ENCODE results near the gene ALOXE3. TPM values are rescaled to one million over a fixed set of nuclear protein-coding genes. Genes with fewer than 3 reads are reported as not detected.
A peak's percentile ranks its signal among the peaks of the same experiment; 100 is the strongest.

The ALOXE3 gene
- total and polyA plus RNA-seq, 2 experiments from 2014 or later: 0.10 TPM; not detected in 1

- peak in 1 of 2 donors; percentile 69 for DNase-seq (ENCODE audit: low read depth in 1 of 2, low spot score in 1 of 2)
- Histone ChIP-seq H3K27me3 (peaks cover 43% of the 10 kb centered on the region), H3K36me3 (no peaks in the 10 kb centered on the region), H3K9me3 (ENCODE audit: low read depth) (no peaks in the 10 kb centered on the region), H3K27ac (no peak overlapping the region), H3K4me3 (no peak overlapping the region), H3K4me1 (ENCODE audit: low read depth) (peaks cover 6% of the 10 kb centered on the region)
- no peak for TF ChIP-seq CTCF (IDR thresholded peaks at IDR 0.05; ENCODE audit: low read depth, low read length)
Observed at GRCh38 chr17:8105957-8106398, 12.3 kb downstream of the ALOXE3 start.

- H3K9me3 ChIP-seq (ENCODE audit: low read depth): no peaks in the 10 kb centered on the region
- no peak for TF ChIP-seq CTCF (IDR thresholded peaks at IDR 0.05; ENCODE audit: low read depth, low read length)
- peaks cover 32% of the 10 kb centered on the region for H3K27me3 ChIP-seq
- H3K27ac ChIP-seq: no peak overlapping the region
- H3K4me3 ChIP-seq: no peak overlapping the region
- DNase-seq (ENCODE audit: low read depth in 1 of 2, low spot score in 1 of 2): no peak
- no peaks in the 10 kb centered on the region for H3K36me3 ChIP-seq
- peaks cover 5% of the 10 kb centered on the region for H3K4me1 ChIP-seq (ENCODE audit: low read depth)
Observed at GRCh38 chr17:8104911-8105310, 13.4 kb downstream of the ALOXE3 start.

- Histone ChIP-seq H3K4me1 (ENCODE audit: low read depth) (peaks cover 3% of the 10 kb centered on the region), H3K4me3 (no peak overlapping the region), H3K27ac (no peak overlapping the region), H3K27me3 (peaks cover 18% of the 10 kb centered on the region), H3K9me3 (ENCODE audit: low read depth) (no peaks in the 10 kb centered on the region), H3K36me3 (no peaks in the 10 kb centered on the region)
- DNase-seq (ENCODE audit: low read depth in 1 of 2, low spot score in 1 of 2): no peak
- no peak for TF ChIP-seq CTCF (IDR thresholded peaks at IDR 0.05; ENCODE audit: low read depth, low read length)
Observed at GRCh38 chr17:8103549-8103948, 14.8 kb downstream of the ALOXE3 start.

GRCh38 chr17:8101721-8102120, 16.6 kb downstream of the ALOXE3 start:
- H3K4me3 ChIP-seq: no peak overlapping the region
- no peak overlapping the region for H3K27ac ChIP-seq
- no peaks in the 10 kb centered on the region for H3K4me1 ChIP-seq (ENCODE audit: low read depth)
- TF ChIP-seq CTCF (IDR thresholded peaks at IDR 0.05; ENCODE audit: low read depth, low read length): no peak
- peaks cover 22% of the 10 kb centered on the region for H3K27me3 ChIP-seq
- H3K36me3 ChIP-seq: no peaks in the 10 kb centered on the region
- H3K9me3 ChIP-seq (ENCODE audit: low read depth): no peaks in the 10 kb centered on the region
- no peak for DNase-seq (ENCODE audit: low read depth in 1 of 2, low spot score in 1 of 2)

GRCh38 chr17:8100763-8101162, 17.6 kb downstream of the ALOXE3 start:
- Histone ChIP-seq H3K27me3 (peaks cover 29% of the 10 kb centered on the region), H3K4me3 (no peak overlapping the region), H3K4me1 (ENCODE audit: low read depth) (no peaks in the 10 kb centered on the region), H3K36me3 (no peaks in the 10 kb centered on the region), H3K27ac (no peak overlapping the region), H3K9me3 (ENCODE audit: low read depth) (no peaks in the 10 kb centered on the region)
- no peak for TF ChIP-seq CTCF (IDR thresholded peaks at IDR 0.05; ENCODE audit: low read depth, low read length)
- DNase-seq (ENCODE audit: low read depth in 1 of 2, low spot score in 1 of 2): no peak

GRCh38 chr17:8100111-8100510, 18.2 kb downstream of the ALOXE3 start:
- no peak for TF ChIP-seq CTCF (IDR thresholded peaks at IDR 0.05; ENCODE audit: low read depth, low read length)
- DNase-seq (ENCODE audit: low read depth in 1 of 2, low spot score in 1 of 2): no peak

More at GRCh38 chr17:8100111-8100510, 18.2 kb downstream of the ALOXE3 start:
- Histone ChIP-seq H3K36me3 (no peaks in the 10 kb centered on the region), H3K27me3 (peaks cover 29% of the 10 kb centered on the region), H3K9me3 (ENCODE audit: low read depth) (no peaks in the 10 kb centered on the region), H3K4me3 (no peak overlapping the region), H3K4me1 (ENCODE audit: low read depth) (no peaks in the 10 kb centered on the region), H3K27ac (no peak overlapping the region)

Measured in cardiac muscle cell (in vitro differentiated cells and primary cell).